Ovary (tissue), 3 donors: ENCODE measurements around the gene CBX7.

Experiments used
- CTCF ChIP-seq, 3 donors: fragments of 450-650 bp in 2 of 3; fragments of 200-600 bp in 1 of 3; IDR thresholded peaks; one replicate each; pipeline versions ENCODE4 v1.5.1 to v1.8.0; 2016 to 2022; ENCODE audit warnings: antibody characterized with exemption in 3 of 3, mild to moderate bottlenecking in 1 of 3
- EP300 ChIP-seq: sonication (generic); formaldehyde crosslinking; IDR thresholded peaks from one replicate; pipeline ENCODE4 v1.6.1; 2017; ENCODE audit warnings: antibody characterized with exemption
- POLR2A ChIP-seq: fragments of 450-650 bp; IDR thresholded peaks from one replicate; pipeline ENCODE4 v1.6.1; 2017; ENCODE audit warnings: antibody characterized with exemption, mild to moderate bottlenecking, moderate library complexity
- donor health status: DM: no; HTN: no; CAD: no.

- no peak for TF ChIP-seq EP300
- no peak for TF ChIP-seq CTCF (IDR thresholded peaks at IDR 0.05)
- no peak for TF ChIP-seq POLR2A
Observed at GRCh38 chr22:39136317-39136716, 16.2 kb downstream of the CBX7 start.
